Upper lobe of left lung (tissue), 4 donors: Measurements from ENCODE around the gene DLL4.

Experiments used
- CTCF ChIP-seq, 6 experiments: fragments of 450-650 bp in 4 of 6; fragments of 200-600 bp in 2 of 6; sonication (generic) in 2 of 6; IDR thresholded peaks; one replicate each; pipeline ENCODE4 v1.5.1; 2016 to 2019; ENCODE audit warnings: antibody characterized with exemption in 6 of 6
- EP300 ChIP-seq, 4 donors: sonication (generic); formaldehyde crosslinking; IDR thresholded peaks; one replicate each; pipeline ENCODE4 v1.5.1; 2017; ENCODE audit warnings: antibody characterized with exemption in 4 of 4, control low read depth in 2 of 4
- POLR2A ChIP-seq, 4 donors: fragments of 450-650 bp; IDR thresholded peaks; one replicate each; pipeline ENCODE4 v1.5.1; 2016 to 2017; ENCODE audit warnings: antibody characterized with exemption in 4 of 4, mild to moderate bottlenecking in 2 of 4
- POLR2AphosphoS5 ChIP-seq, 2 donors: sonication (generic); formaldehyde crosslinking; IDR thresholded peaks; one replicate each; pipeline ENCODE4 v1.5.1; 2017; ENCODE audit warnings: antibody characterized with exemption in 2 of 2

GRCh38 chr15:40914486-40914885 is 14.7 kb upstream of the DLL4 start:
- TF ChIP-seq CTCF (IDR thresholded peaks at IDR 0.05) (no peak), POLR2A (IDR thresholded peaks at IDR 0.05) (no peak), POLR2AphosphoS5 (IDR thresholded peaks at IDR 0.05) (no peak), EP300 (IDR thresholded peaks at IDR 0.05) (no peak)
